GM19328 (cell line): ENCODE data around the gene GOLGA8M.
"Not testable (repeated sequence)": the region's sequence is repeated elsewhere in the genome, so short reads cannot be mapped to it uniquely, and the experiment has no call there.

Experiments
- ATAC-seq: cut with Tn5 transposase; IDR thresholded peaks from one replicate; pipeline ENCODE4 v1.9.1; 2021; ENCODE audit warnings: mild to moderate bottlenecking, moderate library complexity; ENCODE audit not compliant: unreplicated experiment

The GOLGA8M gene

GRCh38 chr15:28712270-28712669 is at the start of gene GOLGA8M:
GOLGA8M (minus strand) TSS chr15:28712421; CDS start chr15:28712323, 98 bp downstream.
- not testable (repeated sequence) for ATAC-seq

- ATAC-seq, result not testable (repeated sequence)
Observed at GRCh38 chr15:28742890-28743289, 30.7 kb upstream of the GOLGA8M start.

- not testable (repeated sequence) for ATAC-seq
Observed at GRCh38 chr15:28738590-28739292, 26.5 kb upstream of the GOLGA8M start.

GRCh38 chr15:28738200-28738561 is 26.0 kb upstream of the GOLGA8M start:
- not testable (repeated sequence) for ATAC-seq

- ATAC-seq, result not testable (repeated sequence)
Observed at GRCh38 chr15:28737521-28738199, 25.4 kb upstream of the GOLGA8M start.

- not testable (repeated sequence) for ATAC-seq
Observed at GRCh38 chr15:28728061-28728460, 15.8 kb upstream of the GOLGA8M start.

- not testable (repeated sequence) for ATAC-seq
Observed at GRCh38 chr15:28727026-28727425, 14.8 kb upstream of the GOLGA8M start.

GRCh38 chr15:28726102-28726501 is 13.9 kb upstream of the GOLGA8M start:
- no peak for ATAC-seq

- no peak for ATAC-seq
Observed at GRCh38 chr15:28725556-28725955, 13.3 kb upstream of the GOLGA8M start.

- ATAC-seq, result not testable (repeated sequence)
Observed at GRCh38 chr15:28723986-28724385, 11.8 kb upstream of the GOLGA8M start.

- ATAC-seq, result not testable (repeated sequence)
Observed at GRCh38 chr15:28719626-28720025, 7.4 kb upstream of the GOLGA8M start.

GRCh38 chr15:28718576-28718975 is 6.4 kb upstream of the GOLGA8M start:
- not testable (repeated sequence) for ATAC-seq

GRCh38 chr15:28714176-28714575 is 2.0 kb upstream of the GOLGA8M start:
- ATAC-seq, result not testable (repeated sequence)

GRCh38 chr15:28703927-28704326 is 8.3 kb downstream of the GOLGA8M start:
- not testable (repeated sequence) for ATAC-seq

GRCh38 chr15:28702427-28702826 is 9.8 kb downstream of the GOLGA8M start:
- ATAC-seq, result not testable (repeated sequence)

- ATAC-seq, result not testable (repeated sequence)
Observed at GRCh38 chr15:28694006-28694751, 18.0 kb downstream of the GOLGA8M start.

GRCh38 chr15:28693021-28693420 is 19.2 kb downstream of the GOLGA8M start:
- not testable (repeated sequence) for ATAC-seq

- not testable (repeated sequence) for ATAC-seq
Observed at GRCh38 chr15:28673533-28673932, 38.7 kb downstream of the GOLGA8M start.

GRCh38 chr15:28672122-28672521 is 40.1 kb downstream of the GOLGA8M start:
- ATAC-seq, result not testable (repeated sequence)

- not testable (repeated sequence) for ATAC-seq
Observed at GRCh38 chr15:28666402-28666801, 45.8 kb downstream of the GOLGA8M start.

GRCh38 chr15:28664575-28664974 is 47.6 kb downstream of the GOLGA8M start:
- ATAC-seq, result not testable (repeated sequence)
